IPS-NIHi7 (cell line): Measurements from ENCODE around the gene RNF150.
A peak's percentile ranks its signal among the peaks of the same experiment; 100 is the strongest.

ENCODE experiments used
- DNase-seq: peaks from one replicate; pipeline ENCODE4 v3.0.0; 2012; ENCODE audit warnings: mixed read lengths; ENCODE audit errors: extremely low spot score

RNF150 gene

DNA sequence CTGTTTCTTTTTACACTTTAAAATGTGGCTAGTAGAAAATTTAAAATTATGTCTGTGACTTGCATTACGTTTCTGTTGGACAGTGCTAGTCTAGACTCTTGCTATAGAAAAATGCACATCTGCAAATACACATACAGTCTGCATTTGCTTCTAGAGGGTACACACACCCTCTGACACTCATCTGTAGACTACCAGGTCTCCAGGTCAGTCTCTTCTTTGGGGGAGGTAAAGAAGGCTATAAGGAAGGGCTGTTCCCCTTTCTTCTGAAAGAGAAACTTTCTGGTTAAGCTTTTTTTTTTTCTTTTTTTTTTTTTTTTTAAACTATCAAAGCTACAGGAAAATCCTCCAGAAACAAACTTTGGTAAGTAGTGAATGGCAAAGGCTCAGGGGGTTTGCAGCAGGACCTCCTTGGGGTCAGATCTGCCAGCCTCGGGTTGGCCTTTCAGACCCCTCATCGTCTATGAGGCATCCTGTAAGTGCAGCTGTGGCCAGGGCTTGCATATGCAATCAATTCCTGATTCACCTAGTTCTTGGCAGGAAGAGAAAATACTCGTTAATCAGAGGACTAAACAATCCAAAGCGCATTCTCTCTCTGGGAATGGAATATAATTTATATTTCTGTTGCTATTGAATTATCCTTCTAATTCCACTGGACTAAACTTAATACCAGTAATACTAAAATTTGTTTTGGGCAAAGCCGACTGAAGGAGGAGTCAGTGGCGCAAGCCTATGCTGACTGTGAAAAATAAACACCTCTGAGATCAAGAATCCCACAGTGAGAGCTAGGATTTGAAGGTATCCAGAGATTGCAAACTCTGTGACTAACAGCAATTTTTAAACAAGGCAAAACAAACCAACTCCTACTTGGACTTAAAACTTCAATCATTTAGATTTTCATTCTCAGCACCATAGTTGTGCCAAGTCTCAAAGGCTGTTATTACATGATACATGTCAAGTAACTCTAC is 267.7 kb downstream of the RNF150 start:
- DNase-seq = no peak

DNA sequence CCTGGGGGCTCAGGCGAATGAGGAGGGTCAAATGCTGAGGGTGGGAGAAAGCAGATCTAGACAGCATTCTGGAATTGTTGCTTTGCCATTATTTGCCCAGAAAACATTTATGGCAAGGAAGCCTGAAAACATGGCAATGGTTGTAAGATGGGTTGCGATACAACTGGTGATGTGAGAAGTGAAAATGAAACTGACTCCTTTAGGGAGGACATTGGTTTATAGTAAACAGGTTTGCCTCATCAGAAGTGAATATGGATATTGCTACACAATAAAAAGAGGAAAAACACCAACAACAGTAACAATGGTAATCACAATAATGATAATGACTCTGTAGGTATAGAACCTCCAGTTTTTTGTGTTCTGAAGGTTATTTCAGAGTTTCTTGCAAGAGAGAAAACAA is 270.1 kb downstream of the RNF150 start:
- DNase-seq = no peak

- no peak for DNase-seq
Measured at GRCh38 chr4:140862177-140862442, 271.2 kb downstream of the RNF150 start.

DNA sequence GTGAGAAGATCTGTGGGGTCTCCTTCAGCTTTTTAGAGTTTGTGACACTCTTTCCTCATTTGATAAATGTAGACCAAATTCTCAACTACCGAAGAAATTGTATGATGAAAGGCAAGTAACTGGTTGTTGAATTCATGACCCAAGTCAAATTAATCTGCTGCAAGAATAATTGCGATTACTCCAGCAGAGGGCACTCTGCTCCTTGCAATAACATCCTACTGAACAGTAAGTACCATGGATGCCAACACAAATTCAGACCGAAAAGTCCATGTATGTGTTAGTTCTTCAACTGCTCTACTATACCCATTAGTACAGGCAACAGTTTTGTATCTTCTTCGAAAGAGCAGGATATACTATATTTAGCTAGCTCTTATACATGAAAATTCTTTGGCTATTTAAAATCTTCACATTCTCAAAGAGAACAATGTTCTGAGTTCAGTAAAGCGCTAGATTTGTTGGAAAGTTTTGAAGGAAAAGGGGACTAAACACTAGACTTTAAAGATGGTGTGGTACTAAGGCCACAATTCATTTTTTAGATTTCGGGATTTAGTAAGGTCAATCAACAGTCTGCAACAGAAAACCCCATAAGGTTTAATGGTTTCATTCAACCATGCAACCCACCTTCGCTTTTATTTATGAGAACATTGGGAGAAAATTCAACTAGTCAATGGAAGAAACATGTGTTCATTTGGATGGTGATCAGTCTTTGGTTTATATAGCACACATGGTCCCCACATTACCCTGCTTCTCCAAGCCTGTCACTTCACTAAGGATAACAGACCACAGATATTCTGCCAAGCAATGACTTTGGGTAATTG is 271.7 kb downstream of the RNF150 start:
- DNase-seq = peak; percentile 48

DNA sequence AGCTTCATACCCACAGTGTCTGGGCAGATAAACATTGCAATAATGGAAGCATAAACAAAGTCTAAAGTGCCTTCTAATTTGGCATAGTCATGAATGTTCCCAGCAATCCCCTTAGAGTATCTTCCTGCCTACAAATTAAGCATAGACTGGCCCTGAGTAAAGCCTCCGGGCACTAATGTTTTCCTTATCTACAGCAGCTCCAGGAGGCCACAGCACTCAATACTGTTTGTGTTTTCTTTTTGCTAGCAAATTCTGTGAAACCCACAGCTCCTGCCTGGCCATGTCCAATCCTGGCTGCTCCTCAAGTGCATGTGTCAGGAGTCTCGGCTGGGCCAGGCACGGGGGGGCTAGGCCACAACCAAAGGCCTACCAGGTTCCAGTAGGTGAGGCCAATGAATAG is 274.4 kb downstream of the RNF150 start:
- DNase-seq = no peak

- no peak for DNase-seq
Measured at GRCh38 chr4:140857111-140857510, 276.2 kb downstream of the RNF150 start.

DNA sequence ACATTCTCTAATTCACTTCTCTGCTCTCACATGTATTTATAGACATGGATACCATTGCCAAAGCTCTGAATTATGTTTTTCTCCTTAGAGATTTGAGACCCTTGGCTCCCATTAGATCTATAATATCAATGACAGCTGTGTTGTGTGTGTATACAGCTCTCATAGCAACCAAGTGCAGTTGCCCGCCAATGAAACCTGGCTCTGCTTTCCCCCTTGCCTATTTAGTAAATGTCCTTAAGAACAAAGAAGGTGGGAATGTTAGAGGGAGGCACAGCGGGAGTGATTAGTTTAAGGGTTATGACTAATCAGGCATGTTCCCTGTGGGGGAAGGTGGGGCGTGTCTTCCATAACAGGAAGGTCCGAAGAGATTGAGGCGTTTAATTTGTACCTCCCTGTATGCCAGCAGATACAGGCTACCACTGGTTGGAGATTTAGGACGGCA is 276.6 kb downstream of the RNF150 start:
- DNase-seq = peak; percentile 56

GRCh38 chr4:140854168-140854567 is 279.1 kb downstream of the RNF150 start:
- DNase-seq = no peak

DNA sequence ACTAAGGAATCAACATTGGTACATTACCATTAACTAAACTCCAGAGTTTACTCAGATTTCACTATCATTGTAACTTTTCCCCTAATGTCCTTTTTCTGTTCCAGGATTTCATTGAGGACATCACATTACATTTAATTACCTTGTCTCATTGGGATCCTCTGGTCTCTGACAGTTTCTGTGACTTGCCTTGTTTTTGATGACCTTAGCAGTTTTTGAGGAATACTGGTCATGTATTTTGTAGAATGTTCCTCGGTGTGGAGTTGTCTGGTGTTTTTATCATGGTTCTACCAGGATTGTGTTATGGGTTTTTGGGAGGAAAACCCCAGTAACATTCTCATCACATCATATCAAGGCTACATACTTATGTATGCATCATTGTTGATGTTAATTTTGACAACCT is 281.5 kb downstream of the RNF150 start:
- DNase-seq = no peak

DNA sequence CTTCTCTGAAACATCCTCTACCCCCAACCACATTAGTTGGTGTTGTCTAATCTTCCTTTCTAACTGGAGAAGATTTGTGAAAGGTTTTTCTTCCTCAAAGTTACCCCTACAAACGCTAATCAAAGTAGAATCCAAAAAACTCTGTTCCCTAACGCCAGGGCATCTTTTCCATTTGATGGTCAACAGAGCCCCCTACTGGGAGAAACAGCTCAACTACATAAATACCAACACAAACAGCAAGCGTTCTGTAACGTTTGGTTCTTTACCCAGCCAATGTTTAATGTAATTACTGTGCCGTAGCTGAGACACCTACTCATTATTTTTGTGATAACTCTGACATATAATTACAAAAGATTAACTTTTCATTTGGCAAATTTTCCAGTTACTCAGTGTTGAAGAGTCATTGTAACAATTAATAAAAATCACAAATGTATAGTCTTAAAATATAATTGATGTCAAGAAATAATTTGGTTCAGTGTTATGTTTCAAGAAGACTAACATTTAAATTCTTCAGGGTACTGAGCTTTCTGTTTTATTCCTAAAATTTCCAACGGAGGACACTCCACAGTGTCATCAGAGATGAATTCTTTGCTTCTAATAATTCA is 282.1 kb downstream of the RNF150 start:
- peak; percentile 74 for DNase-seq

GRCh38 chr4:140849526-140849925 is 283.7 kb downstream of the RNF150 start:
- no peak for DNase-seq

DNA sequence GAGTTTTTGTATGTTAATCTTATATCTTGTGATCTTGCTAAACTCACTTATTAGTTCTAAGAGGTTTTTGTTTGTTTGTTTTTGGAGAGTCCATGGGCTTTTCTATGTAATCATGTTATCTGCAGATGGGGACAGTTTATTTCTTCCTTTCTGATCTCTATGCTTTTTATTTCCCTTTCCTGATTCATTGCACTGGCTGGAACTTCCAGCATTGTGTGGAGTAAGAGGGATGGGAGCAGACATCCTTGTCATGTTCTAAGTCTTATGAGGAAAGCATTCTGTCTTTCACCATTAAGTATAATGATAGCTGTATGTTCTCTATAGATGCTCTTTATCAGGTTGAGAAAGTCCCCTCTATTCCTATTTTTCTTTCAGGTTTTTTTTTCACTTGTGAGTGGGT is 286.5 kb downstream of the RNF150 start:
- no peak for DNase-seq

DNA sequence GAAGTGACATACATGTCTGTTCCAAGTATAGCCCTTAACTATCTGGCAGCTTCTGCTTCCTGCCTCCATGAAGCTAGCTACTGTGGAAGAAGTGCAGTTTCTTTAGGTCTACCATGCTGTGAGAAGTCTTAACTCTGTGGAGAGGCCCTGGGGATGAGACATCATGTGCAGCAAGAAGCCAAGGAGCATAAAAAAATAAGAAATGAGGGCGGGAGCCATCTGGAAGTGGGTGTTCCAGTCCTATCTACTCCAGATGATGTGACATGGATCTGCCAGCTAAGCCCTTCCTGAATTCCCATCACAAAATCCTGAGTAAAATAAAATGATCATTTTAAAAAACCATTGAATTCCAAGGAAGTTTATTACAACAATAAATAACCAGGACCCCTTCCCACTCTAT is 289.2 kb downstream of the RNF150 start:
- DNase-seq = no peak

- DNase-seq = no peak
Measured at GRCh38 chr4:140841186-140841585, 292.1 kb downstream of the RNF150 start.

DNA sequence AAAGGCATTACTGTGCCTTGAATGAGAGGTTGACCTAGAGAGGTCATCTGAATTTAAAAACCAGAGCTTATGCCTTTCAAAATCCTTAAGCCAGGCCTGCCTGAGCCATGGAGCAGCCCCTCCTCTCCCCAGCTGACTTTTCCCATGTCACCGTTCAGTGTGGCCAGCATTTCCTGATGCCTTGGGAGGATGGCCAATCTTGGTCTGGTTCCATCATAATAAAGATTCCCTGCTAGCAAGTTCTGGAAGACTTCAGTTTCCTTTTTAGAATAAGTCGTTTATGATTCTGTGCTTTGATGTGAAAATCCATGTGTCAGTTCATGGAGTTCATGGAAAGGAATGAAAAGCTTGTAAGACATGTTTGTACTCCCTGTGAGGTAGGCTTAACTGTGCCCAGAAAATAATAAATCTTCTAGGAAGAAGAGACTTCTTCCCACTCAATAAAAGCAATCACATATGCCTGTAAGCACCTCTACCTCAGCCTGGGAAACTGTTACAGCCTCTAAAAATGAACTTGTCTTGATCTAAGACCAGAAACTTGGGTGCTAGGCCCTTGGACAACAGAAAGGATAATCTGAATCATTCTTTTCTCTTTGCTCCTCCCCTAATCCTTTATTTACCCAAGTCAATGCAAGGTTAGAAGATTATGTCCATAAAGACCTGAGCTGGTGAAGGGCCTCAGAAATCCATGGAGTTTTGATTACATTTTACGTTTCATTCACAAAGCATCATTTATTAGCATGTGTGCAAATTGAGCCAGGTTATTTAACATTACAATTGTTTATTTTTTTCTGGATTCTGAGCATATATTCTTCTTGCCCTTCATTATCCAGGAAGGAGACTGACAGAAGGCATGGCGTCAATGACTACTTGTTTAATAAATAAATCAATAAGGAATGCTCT is 293.1 kb downstream of the RNF150 start:
- DNase-seq = no peak

- no peak for DNase-seq
Measured at GRCh38 chr4:140839406-140839805, 293.9 kb downstream of the RNF150 start.

DNA sequence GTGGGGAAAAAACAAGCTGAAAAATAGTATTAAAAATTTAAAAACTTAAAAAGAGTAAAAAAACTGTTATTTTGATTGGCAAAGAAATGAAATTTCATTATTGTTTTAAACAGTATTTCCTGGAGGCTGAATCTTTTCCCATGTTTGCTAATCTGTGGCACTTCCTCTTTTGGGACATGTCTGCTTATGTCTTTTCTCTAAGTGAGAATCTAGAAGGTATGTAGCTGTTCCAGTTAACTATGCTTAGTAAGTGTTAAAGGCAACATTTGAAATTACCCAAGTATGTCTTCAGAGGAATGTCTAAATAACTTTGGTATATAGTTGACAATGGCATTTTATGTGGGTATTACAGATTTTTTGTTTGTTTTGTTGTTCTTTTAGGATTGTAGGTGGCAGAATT is 295.5 kb downstream of the RNF150 start:
- no peak for DNase-seq

DNA sequence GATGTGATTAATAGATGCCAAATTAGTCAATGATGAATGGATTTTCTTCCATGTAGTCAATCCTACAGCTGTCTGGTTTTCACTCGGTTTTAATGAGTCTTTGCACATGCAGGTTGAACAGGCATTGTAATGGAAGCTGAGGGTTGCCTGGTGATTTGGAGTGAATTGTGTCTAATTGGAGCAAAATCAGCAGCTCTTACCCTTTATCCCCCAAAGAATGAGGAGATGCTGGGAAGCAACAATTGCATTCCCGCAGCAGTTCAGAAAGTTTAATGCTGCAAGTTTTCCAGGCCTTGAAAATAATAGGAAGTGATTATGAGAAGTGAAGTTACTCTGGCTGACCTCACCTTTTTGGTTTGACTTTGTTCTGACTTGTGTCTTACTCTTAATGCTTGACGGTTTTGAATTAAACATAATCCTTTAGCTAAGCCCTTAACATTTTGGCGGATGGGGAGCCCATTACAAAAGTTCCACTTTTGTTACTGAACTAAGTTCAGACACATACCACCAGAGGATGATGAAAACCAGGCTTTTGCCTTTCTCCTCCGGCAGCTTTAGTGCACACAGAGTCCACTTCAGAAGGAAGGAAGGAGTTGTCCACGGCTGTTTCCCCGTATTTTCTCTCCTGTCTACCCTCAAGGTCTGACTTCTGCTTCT is 298.3 kb downstream of the RNF150 start:
- DNase-seq = no peak

DNA sequence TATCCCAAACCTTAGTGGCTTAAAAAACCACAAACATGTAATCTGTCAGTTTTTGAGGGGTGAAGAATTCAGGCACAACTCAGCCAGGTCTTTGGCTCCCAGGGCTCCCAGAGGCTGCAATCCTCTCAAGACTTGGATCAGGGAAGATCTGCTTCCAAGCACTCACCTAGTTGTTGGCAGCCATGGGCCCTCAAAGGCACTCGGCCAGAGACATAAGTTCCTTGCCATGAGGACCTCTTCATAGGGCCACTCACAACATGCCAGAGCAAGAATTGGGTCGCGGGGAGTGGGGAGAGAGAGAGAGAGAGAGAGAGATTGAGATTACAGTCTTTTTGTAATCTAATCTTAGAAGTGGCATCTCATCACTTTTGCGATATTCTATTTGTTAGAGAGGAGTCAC is 300.0 kb downstream of the RNF150 start:
- DNase-seq = no peak

DNA sequence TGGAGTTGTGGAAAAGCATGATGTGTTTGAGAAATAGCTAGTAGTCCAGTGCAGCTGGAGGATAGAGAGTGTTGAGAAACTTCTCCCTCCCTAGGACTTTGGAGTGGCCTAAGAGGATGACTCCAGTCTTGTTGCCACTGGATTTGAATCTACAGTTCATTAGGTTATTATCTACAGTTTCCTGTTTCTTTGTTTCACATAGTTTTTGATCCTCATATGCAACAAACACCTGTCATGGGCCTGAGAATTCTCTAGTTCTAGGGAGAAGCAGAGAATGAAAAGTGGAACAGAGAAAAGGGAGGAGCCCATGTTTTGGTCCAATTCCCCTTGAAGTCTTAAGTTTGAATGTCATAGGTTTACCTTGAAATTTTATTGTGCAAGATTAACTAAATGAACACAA is 303.4 kb downstream of the RNF150 start:
- DNase-seq = no peak

GRCh38 chr4:140826701-140827027 is 306.6 kb downstream of the RNF150 start:
- no peak for DNase-seq
